IPS-11a (cell line): ENCODE data around the gene PITPNM2.

ENCODE experiments used
- H3K4me3 ChIP-seq: one replicate; pipeline ENCODE4 v1.5.1; 2013; ENCODE audit warnings: low read depth, low read length, control low read depth

The PITPNM2 gene

GRCh38 chr12:123145211-123145610, 5.7 kb downstream of the PITPNM2 start:
- no peak overlapping the region for H3K4me3 ChIP-seq

GRCh38 chr12:123143736-123144461, 7.0 kb downstream of the PITPNM2 start:
- H3K4me3 ChIP-seq, result no peak overlapping the region

DNA sequence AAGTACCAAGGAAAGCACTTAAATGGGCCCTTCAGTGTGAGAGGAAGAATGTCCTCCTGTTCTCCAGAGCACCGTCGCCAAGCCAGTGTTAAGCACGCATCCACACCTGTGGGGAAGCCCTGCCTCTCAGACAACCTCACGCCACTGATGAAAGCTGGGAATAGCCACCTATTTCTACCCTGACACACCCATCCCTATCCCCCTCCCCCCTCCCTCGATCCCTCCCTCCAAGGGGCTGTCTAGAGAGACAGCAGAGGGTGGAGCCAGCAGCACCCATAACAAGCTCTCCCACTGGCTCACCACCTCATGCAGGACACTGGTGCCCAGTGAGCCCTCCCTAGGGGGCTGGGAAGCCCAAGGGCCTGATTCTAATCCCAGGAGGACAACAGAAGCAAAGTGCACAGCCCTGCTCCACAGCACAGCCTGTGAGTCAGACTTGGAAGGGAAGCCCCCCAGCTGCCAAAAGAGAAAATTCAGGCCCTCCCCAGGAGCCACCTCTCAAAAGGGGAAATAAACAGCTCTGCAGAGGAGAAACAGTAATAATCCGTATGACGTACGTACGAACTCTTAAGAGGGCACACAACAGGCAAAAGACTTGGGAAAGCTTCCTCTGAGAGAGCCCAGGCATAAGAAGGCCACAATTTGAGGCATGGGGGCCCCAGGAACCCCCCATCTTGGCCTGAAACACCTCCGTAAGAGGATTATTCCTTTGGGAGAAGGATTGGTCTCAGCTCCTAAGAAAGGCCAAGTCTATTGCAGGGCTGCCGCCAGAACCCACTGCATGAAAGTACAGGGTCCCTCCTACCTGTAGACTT, 7.8 kb downstream of the PITPNM2 start:
- no peak overlapping the region for H3K4me3 ChIP-seq

- H3K4me3 ChIP-seq, result no peak overlapping the region
Measured at GRCh38 chr12:123142518-123142840, 8.4 kb downstream of the PITPNM2 start.

- H3K4me3 ChIP-seq, result no peak overlapping the region
Measured at GRCh38 chr12:123141615-123142517, 9.0 kb downstream of the PITPNM2 start.

DNA sequence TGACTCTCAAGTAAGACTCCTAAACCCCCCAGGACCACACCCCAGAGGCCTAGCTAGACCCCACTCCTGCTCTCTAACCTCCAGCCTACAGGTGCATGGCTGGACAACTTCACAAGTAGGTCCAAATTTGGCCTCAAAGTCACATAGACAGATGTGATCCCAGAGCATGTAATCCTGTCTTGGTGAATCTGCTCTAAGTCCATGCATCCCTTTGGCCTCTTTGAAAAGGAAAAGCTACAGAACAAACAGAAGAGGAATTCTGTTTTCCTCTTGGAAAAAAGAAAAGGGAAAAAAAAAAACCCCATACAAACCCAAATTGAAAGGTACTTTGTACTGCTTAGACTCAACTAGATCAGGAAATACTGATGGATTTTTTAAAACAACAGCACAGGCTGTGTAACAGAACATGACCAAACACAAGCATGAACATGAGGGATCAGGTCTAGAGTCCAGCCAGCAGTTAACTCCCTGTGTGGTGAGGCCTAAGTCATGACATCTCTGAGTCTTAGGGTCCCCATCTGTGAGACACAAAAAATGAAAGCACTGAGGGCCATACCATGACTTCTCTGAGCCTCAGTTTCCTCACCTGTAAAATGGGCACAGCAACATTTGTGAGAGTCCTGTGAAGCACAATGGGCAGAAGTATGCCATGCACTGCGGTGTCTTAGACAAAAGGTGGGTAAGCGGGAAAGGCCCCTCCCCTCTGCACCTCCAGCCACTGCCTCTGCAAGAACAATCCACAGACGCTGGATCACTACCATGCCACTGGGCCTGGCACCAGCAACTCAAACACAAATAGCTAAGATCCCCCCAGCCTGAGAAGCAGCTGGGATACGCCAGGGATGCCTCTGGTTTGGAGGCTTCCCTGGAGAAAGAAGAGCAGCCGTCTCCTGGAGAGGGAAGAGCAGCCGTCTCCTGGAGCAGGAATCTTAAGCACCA, 9.9 kb downstream of the PITPNM2 start:
- no peak overlapping the region for H3K4me3 ChIP-seq

DNA sequence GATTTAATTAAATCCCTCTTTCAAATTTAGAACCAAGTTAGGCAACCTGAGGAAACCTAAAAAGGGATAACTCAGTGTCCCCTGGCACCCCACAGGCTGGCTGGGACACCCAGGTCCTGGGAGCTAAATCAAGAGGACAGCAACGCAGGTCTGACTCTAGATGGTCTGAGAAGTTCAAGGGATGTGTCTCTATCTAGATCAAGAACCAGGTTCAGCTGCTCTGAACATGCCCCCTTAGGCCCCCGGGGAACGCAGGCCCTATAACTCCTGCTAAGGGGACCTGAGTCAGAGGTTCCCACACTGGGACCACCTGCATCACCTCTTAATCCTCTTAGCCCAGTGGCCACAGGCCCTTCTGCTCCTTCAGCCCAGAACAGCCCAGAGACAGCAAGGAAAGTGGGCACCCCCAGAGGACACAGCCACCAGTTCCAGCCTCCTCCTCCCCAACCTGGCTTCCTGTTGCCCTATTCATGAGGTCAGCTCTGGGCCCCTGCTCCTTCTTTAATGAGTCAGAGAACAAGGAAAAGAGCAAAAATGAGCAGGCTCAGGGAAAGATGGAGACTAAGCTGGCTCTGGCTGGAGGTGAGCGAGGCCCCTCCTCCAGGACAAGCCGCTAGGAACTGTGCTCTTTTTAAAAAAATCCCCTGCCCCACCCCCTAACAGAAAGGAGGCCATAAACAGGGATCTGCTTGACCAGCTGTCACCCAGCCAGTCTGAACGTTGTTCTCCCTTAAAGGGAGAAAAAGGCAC, 10.8 kb downstream of the PITPNM2 start:
- H3K4me3 ChIP-seq, result no peak overlapping the region

- H3K4me3 ChIP-seq, result no peak overlapping the region
Measured at GRCh38 chr12:123135688-123136087, 15.2 kb downstream of the PITPNM2 start.

DNA sequence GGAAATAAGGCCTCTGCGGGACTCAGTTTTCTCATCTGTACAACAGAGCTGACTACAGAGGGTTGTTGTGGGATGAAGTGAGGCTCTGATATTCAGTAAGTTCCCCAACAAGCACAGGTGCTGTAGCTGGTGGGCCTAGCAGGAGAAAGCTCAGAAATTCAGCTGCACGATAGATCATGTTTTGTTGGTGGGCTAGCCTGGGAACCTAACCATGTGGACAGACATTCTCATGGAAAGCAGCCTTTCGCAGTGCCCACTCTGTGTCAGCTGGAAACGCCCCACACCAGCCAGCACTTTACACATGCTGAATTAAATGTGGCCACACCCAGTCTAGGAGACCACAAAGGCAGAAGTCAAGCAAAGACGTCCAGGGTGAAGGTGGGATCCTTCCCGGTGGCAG, 16.1 kb downstream of the PITPNM2 start:
- H3K4me3 ChIP-seq, result no peak overlapping the region

DNA sequence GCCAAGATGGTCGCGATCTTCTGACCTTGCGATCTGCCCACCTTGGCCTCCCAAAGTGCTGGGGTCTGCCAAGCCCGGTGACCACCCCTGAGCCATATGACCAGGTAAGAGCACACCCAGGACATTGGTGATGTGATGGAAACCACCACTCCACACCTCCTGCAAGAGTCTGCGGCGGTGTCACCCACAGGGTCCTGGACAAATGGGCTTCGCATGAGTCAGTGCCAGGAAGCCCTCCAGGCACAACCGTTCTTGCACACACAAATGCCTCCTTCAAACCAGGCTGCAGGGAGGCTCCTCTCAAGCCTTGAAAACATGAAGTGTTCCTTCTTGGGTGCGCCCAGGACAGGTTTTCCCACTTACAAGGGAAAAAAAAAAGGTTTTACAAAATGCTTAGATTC, 16.6 kb downstream of the PITPNM2 start:
- H3K4me3 ChIP-seq, result no peak overlapping the region

DNA sequence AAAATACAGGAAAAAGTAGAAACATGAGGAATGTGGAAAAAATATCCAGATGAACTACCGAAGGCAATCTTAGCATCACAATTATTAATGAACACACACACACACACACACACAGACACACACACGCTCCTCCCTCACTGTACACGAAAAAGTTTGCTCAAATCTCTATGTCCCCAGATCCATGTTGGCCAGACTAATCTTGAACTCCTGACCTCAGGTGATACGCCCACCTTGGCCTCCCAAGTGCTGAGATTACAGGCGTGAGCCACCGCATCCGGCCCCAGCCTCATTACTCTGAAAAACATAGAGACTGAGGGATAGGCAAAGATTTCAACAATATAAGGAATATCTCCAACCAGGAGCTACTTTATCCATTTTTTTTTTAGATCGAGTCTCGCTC, 17.2 kb downstream of the PITPNM2 start:
- no peak overlapping the region for H3K4me3 ChIP-seq

DNA sequence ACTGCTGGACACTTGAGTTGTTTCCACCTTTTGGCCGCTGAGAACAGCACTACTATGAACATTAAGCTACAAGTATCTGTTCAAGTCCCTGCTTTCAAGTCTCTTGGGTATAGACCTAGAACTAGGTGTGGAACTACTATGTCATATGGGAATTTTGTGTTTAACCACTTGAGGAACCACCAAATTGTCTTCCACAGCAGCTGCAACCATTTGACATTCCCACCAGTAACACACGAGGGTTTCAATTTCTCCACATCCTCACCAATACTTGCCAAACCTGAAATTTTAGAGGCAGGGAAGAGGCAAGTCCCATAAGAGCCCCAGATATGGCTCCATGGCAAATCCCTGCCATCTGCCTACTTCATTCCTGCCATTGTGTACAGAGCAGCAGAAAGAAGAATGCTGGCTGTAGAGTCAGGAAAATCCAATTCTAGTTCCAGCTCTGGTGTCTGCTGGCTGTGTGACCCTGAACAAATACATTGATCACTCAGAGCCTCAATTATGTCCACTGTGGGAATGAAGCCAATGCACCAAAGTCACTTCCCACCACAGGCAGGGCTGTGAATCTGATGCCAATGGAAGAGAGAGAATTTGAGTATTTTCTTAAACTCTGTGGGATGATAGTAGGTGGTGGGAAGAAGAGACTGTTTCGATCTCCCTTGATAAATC, 17.8 kb downstream of the PITPNM2 start:
- no peak overlapping the region for H3K4me3 ChIP-seq

DNA sequence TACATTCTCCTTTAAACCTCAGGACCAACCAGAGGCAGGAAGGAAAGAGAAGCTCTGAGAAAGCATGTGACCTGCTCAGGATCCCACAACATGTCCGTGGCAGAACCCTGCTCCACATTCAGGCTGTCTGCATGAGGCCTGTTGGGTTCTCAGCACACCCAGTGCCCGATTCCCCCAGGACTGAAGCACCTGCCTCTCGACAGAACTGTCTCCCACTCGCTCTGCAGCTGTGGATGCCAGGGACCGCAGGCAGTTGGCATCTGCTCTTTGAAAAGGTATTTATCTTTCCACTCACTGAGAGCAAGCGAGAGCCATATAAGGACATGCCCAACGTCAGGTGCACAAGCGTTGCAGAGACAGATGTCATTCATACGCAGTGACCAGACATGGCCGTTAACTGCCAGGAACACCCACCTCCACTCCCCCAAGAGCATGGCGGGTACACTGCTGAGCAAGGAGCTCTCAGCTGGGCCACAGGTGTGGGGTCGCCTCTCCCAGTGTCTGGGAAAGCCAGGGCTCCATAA, 18.9 kb downstream of the PITPNM2 start:
- H3K4me3 ChIP-seq, result no peak overlapping the region

DNA sequence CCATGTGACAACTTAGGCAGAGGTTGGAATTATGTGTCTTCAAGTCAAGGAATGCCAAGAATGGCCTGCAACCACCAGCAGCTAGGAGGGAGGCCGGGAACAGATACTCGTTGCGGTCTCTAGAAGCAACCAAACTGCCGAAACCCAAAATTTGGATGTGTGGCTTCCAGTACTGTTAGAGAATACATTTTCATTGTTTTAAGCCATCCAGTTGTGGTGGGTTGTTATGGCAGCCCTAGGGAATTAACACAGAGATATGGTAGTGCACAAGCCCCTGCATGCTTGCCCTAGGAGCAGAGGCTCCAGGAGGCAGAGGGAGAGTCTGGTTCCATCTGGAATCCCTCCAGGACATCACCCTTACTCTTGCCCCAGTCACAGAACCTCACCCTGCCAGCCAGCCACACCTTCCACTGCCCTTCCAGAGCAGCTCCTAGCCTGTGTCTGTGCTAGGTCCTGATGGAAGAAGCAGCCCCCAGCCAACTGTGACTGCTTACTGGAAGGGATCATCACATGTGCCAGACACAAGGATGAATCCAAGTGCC, 19.5 kb downstream of the PITPNM2 start:
- H3K4me3 ChIP-seq, result no peak overlapping the region

DNA sequence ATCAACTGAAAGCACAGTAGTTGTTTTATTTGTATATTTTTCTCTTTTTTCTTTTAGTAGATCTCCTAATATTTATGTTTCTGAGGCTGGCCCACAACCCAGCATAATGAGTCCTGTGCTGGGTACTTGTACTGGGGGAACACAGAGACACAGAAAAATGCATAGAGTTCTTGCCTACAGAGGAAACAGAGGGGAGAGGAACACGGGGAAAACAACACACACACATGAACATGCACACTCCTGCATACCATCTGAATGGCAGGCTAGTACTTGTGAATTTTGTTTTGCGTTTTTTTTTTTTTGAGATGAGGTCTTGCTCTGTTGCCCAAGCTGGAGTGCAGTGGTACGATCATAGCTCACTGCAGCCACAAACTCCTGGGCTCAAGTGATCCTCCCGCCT, 21.3 kb downstream of the PITPNM2 start:
- no peak overlapping the region for H3K4me3 ChIP-seq

GRCh38 chr12:123127182-123127495, 23.8 kb downstream of the PITPNM2 start:
- no peak overlapping the region for H3K4me3 ChIP-seq

- H3K4me3 ChIP-seq, result no peak overlapping the region
Measured at GRCh38 chr12:123126294-123127181, 24.4 kb downstream of the PITPNM2 start.

GRCh38 chr12:123122626-123123025, 28.3 kb downstream of the PITPNM2 start:
- H3K4me3 ChIP-seq, result no peak overlapping the region
